ENCODE results near the gene ACAP1.

ACAP1 gene

DNA sequence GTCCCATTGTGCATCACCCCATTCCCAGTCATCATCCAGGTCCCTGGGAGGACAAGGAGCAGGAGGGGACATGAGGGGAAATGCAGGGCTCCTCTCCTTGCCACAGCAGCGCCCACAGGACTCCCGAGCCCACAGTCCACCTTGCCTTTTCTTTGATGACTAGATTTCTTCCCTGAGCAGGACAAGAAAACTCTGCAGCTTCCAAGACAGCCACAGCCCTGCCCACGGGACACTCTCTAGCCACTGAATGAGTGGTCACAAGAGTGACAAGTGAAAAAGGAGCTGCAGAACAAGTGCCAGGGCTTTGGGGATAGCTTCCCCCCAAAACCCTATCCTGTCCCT lies 11.9 kb upstream of the ACAP1 start:
- no peaks in the 10 kb centered on the region for H3K79me2 ChIP-seq (ENCODE audit: insufficient read depth, low read length)
- H3K27me3 ChIP-seq (ENCODE audit: insufficient read depth, low read length): no peaks in the 10 kb centered on the region
- H3K4me1 ChIP-seq (ENCODE audit: insufficient read depth, low read length, severe bottlenecking): peaks cover 13% of the 10 kb centered on the region
- H4K20me1 ChIP-seq (ENCODE audit: insufficient read depth, low read length): no peaks in the 10 kb centered on the region
- H3F3A ChIP-seq (ENCODE audit: insufficient read depth, low read length): 0 out of 2 replicates have a peak, but pooled peaks cover 2% of the 10 kb centered on the region
- H3K4me3 ChIP-seq (ENCODE audit: low read depth, low read length, poor library complexity, severe bottlenecking): no peak overlapping the region
- no peak overlapping the region for H3K27ac ChIP-seq (ENCODE audit: low read depth, low read length, poor library complexity, severe bottlenecking)
- peaks cover 65% of the 10 kb centered on the region for H3K36me3 ChIP-seq (ENCODE audit: insufficient read depth, low read length)
- TF ChIP-seq EZH2 (IDR thresholded peaks at IDR 0.05; ENCODE audit: borderline replicate concordance, low read length) (no peak), CTCF (IDR thresholded peaks at IDR 0.05; ENCODE audit: low read length) (no peak; the same call in 1 of the 2 replicates)
- no peak overlapping the region for H2AFZ ChIP-seq (ENCODE audit: low read length)
- H3K9me3 ChIP-seq (ENCODE audit: low read length): no peaks in the 10 kb centered on the region
- H3K9ac ChIP-seq (ENCODE audit: low read length): no peak overlapping the region
- no peak overlapping the region for H3K4me2 ChIP-seq (ENCODE audit: low read length)
- no peaks in the 10 kb centered on the region for H3K9me2 ChIP-seq (ENCODE audit: low read depth, low read length)

GRCh38 chr17:7325031-7325528 lies 11.2 kb upstream of the ACAP1 start:
- Histone ChIP-seq H3K36me3 (ENCODE audit: insufficient read depth, low read length) (peaks cover 64% of the 10 kb centered on the region), H3K4me1 (ENCODE audit: insufficient read depth, low read length, severe bottlenecking) (peaks cover 13% of the 10 kb centered on the region), H3K9me2 (ENCODE audit: low read depth, low read length) (no peaks in the 10 kb centered on the region), H3K9ac (ENCODE audit: low read length) (no peak overlapping the region), H3K27ac (ENCODE audit: low read depth, low read length, poor library complexity, severe bottlenecking) (no peak overlapping the region), H3K9me3 (ENCODE audit: low read length) (no peaks in the 10 kb centered on the region), H3K4me2 (ENCODE audit: low read length) (no peak overlapping the region), H4K20me1 (ENCODE audit: insufficient read depth, low read length) (no peaks in the 10 kb centered on the region), H3K79me2 (ENCODE audit: insufficient read depth, low read length) (no peaks in the 10 kb centered on the region), H3K4me3 (ENCODE audit: low read depth, low read length, poor library complexity, severe bottlenecking) (no peak overlapping the region), H3K27me3 (ENCODE audit: insufficient read depth, low read length) (no peaks in the 10 kb centered on the region), H3F3A (ENCODE audit: insufficient read depth, low read length) (0 out of 2 replicates have a peak, but pooled peaks cover 2% of the 10 kb centered on the region), H2AFZ (ENCODE audit: low read length) (no peak overlapping the region)
- TF ChIP-seq EZH2 (IDR thresholded peaks at IDR 0.05; ENCODE audit: borderline replicate concordance, low read length) (no peak), CTCF (IDR thresholded peaks at IDR 0.05; ENCODE audit: low read length) (no peak)

DNA sequence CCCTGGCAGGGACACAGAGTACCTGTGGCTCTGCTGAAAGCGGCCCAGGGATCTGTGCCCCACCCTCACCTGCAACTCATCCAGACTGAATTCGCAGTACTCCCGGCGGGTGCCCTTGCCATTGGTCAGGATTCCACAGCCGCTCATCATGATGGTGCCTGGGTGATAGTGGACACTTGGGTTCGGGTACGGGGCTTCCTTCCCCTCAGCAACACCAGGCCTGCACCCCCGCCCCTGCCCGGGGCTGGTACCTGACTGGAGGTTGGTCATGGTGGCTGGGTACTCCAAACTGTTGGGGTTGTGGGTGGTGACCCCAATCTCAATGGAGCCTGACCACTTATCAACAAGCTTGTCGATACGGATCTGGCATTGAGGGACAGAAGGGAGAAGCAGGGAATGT lies 10.1 kb upstream of the ACAP1 start:
- Histone ChIP-seq H3K4me1 (ENCODE audit: insufficient read depth, low read length, severe bottlenecking) (peaks cover 21% of the 10 kb centered on the region), H4K20me1 (ENCODE audit: insufficient read depth, low read length) (no peaks in the 10 kb centered on the region), H3K9me3 (ENCODE audit: low read length) (no peaks in the 10 kb centered on the region), H3K27ac (ENCODE audit: low read depth, low read length, poor library complexity, severe bottlenecking) (no peak overlapping the region), H2AFZ (ENCODE audit: low read length) (no peak overlapping the region), H3K9ac (ENCODE audit: low read length) (no peak overlapping the region), H3K27me3 (ENCODE audit: insufficient read depth, low read length) (no peaks in the 10 kb centered on the region), H3K4me3 (ENCODE audit: low read depth, low read length, poor library complexity, severe bottlenecking) (no peak overlapping the region), H3F3A (ENCODE audit: insufficient read depth, low read length) (no peaks in the 10 kb centered on the region), H3K4me2 (ENCODE audit: low read length) (no peak overlapping the region), H3K36me3 (ENCODE audit: insufficient read depth, low read length) (peaks cover 53% of the 10 kb centered on the region), H3K9me2 (ENCODE audit: low read depth, low read length) (no peaks in the 10 kb centered on the region), H3K79me2 (ENCODE audit: insufficient read depth, low read length) (no peaks in the 10 kb centered on the region)
- TF ChIP-seq CTCF (IDR thresholded peaks at IDR 0.05; ENCODE audit: low read length) (no peak), EZH2 (IDR thresholded peaks at IDR 0.05; ENCODE audit: borderline replicate concordance, low read length) (no peak)
